ENCODE data around the gene ZNF507.

- TF ChIP-seq PATZ1 (CRISPR knock-in tag; IDR thresholded peaks at IDR 0.05; ENCODE audit: borderline replicate concordance) = no peak
- TF ChIP-seq CSDC2 (CRISPR knock-in tag; IDR thresholded peaks at IDR 0.05) = no peak
Measured at GRCh38 chr19:32349051-32349450, 3.6 kb downstream of the ZNF507 start.

Measured in SK-N-SH treated with all-trans-retinoic acid at 6 μM for 48 hours (cell line).